GM15510 (cell line): ENCODE results near the gene BAHCC1.

Experiments
- POLR2A ChIP-seq: IDR thresholded peaks from 3 replicates; pipeline ENCODE4 v1.6.1; 2011; ENCODE audit warnings: borderline replicate concordance; ENCODE audit not compliant: insufficient read length; ENCODE audit errors: extremely low read depth

Gene BAHCC1

GRCh38 chr17:81481073-81481799, 86.0 kb downstream of the BAHCC1 start:
- no peak for TF ChIP-seq POLR2A

- TF ChIP-seq POLR2A, result no peak
Observed at GRCh38 chr17:81481815-81482505, 86.7 kb downstream of the BAHCC1 start.

GRCh38 chr17:81482673-81483072, 87.4 kb downstream of the BAHCC1 start:
- no peak for TF ChIP-seq POLR2A

GRCh38 chr17:81483085-81483861, 88.0 kb downstream of the BAHCC1 start:
- TF ChIP-seq POLR2A, result no peak

- TF ChIP-seq POLR2A, result no peak
Observed at GRCh38 chr17:81483862-81484194, 88.6 kb downstream of the BAHCC1 start.

GRCh38 chr17:81484195-81484979, 89.1 kb downstream of the BAHCC1 start:
- no peak for TF ChIP-seq POLR2A

GRCh38 chr17:81486199-81486810, 91.0 kb downstream of the BAHCC1 start:
- TF ChIP-seq POLR2A, result no peak

GRCh38 chr17:81487089-81487486, 91.8 kb downstream of the BAHCC1 start:
- TF ChIP-seq POLR2A, result no peak

GRCh38 chr17:81487487-81488275, 92.4 kb downstream of the BAHCC1 start:
- TF ChIP-seq POLR2A, result peak; percentile 61

- TF ChIP-seq POLR2A, result no peak
Observed at GRCh38 chr17:81488276-81488860, 93.1 kb downstream of the BAHCC1 start.

GRCh38 chr17:81489012-81489997, 94.0 kb downstream of the BAHCC1 start:
- no peak for TF ChIP-seq POLR2A

GRCh38 chr17:81489998-81490992, 95.0 kb downstream of the BAHCC1 start:
- no peak for TF ChIP-seq POLR2A

- no peak for TF ChIP-seq POLR2A
Observed at GRCh38 chr17:81491181-81491581, 95.9 kb downstream of the BAHCC1 start.
